Endothelial cell of umbilical vein (primary cell): ENCODE measurements around the gene ADGRG7. TPM values are rescaled to one million over a fixed set of nuclear protein-coding genes. Genes with fewer than 3 reads are reported as not detected.
A peak's percentile ranks its signal among the peaks of the same experiment; 100 is the strongest.

ENCODE experiments used
- BruUV-seq: library from RNA; stranded (reverse); fragments of 400-500 nt; replicated peaks from 2 replicates; lab custom pipeline; 2021; lab: Mats Ljungman, UMichigan
- CTCF ChIA-PET: fragments of 300-600, 350-600 bp; sonication (Branson Sonifier 250); formaldehyde crosslinking; loops from one replicate; lab custom pipeline; 2021; ENCODE audit warnings: antibody characterized with exemption, inconsistent platforms; lab: Charles Lee
- POLR2A ChIA-PET: fragments of 300-600, 350-600 bp; sonication (Branson Sonifier 250); formaldehyde crosslinking; loops from one replicate; lab custom pipeline; 2021; ENCODE audit warnings: antibody characterized with exemption, inconsistent platforms; lab: Charles Lee
- DNase-seq: peaks from one replicate; pipeline ENCODE4 v3.0.0-alpha.2; 2011; ENCODE audit warnings: low read depth, low spot score
- FAIRE-seq: peaks from 2 replicates; lab custom pipeline; 2011; peaks lifted over from hg19 to GRCh38; lab: Jason Lieb, UNC
- H2AFZ ChIP-seq: 2 replicates; pipeline ENCODE4 v1.6.0; 2012; ENCODE audit warnings: low read depth, low read length, control low read depth, inconsistent platforms
- H3K27ac ChIP-seq: 2 replicates; pipeline ENCODE4 v1.5.1; 2011; ENCODE audit warnings: low read depth, mild to moderate bottlenecking, control low read depth, low read length, moderate library complexity; ENCODE audit not compliant: insufficient read depth
- H3K27me3 ChIP-seq, 2 experiments: 2 replicates each; pipeline versions ENCODE4 v1.6.0 to v1.6.1; 2011; ENCODE audit warnings: low read length in 2 of 2, mixed read lengths in 1 of 2; ENCODE audit not compliant: control insufficient read depth in 2 of 2, insufficient read depth in 2 of 2
- H3K36me3 ChIP-seq, 2 experiments: 2 replicates in 1 of 2; 3 replicates in 1 of 2; pipeline ENCODE4 v1.5.1; 2011; ENCODE audit warnings: low read length in 2 of 2, mild to moderate bottlenecking in 1 of 2, moderate library complexity in 1 of 2; ENCODE audit not compliant: control insufficient read depth in 2 of 2, insufficient read depth in 2 of 2; ENCODE audit errors: extremely low read depth in 1 of 2
- H3K4me1 ChIP-seq: 3 replicates; pipeline ENCODE4 v1.5.1; 2011; ENCODE audit warnings: mild to moderate bottlenecking, low read length; ENCODE audit not compliant: control insufficient read depth, insufficient read depth; ENCODE audit errors: extremely low read depth
- H3K4me2 ChIP-seq: 2 replicates; pipeline ENCODE4 v1.6.1; 2011; ENCODE audit warnings: low read length, control low read depth, mixed read lengths; ENCODE audit not compliant: insufficient read depth
- H3K4me3 ChIP-seq, 3 experiments: fragments of 200-600 bp in 1 of 3; sonication (generic), shearing (Covaris generic) in 1 of 3; replicated peaks in 1 of 3; 2 replicates each; pipeline ENCODE4 v1.5.1; 2011 to 2016; ENCODE audit warnings: control low read depth in 3 of 3, low read length in 3 of 3, mild to moderate bottlenecking in 2 of 3, inconsistent platforms in 1 of 3, low read depth in 1 of 3, moderate library complexity in 1 of 3; ENCODE audit not compliant: insufficient read depth in 1 of 3
- H3K79me2 ChIP-seq: 2 replicates; pipeline ENCODE4 v1.6.0; 2012; ENCODE audit warnings: low read length, inconsistent platforms; ENCODE audit not compliant: control insufficient read depth, insufficient read depth
- H3K9ac ChIP-seq: replicated peaks from 2 replicates; pipeline ENCODE3; 2011; ENCODE audit warnings: low read length, control low read depth; ENCODE audit not compliant: insufficient read depth; ENCODE audit errors: extremely low read depth
- H3K9me1 ChIP-seq: replicated peaks from 3 replicates; pipeline ENCODE4 v1.6.0; 2011; ENCODE audit warnings: mild to moderate bottlenecking, low read length; ENCODE audit not compliant: control insufficient read depth, insufficient read depth; ENCODE audit errors: extremely low read depth
- H3K9me3 ChIP-seq: replicated peaks from 2 replicates; pipeline ENCODE4 v1.5.1; 2012; ENCODE audit warnings: low read length, inconsistent platforms; ENCODE audit not compliant: control insufficient read depth, insufficient read depth
- H4K20me1 ChIP-seq: replicated peaks from 2 replicates; pipeline ENCODE3; 2011; ENCODE audit warnings: mild to moderate bottlenecking, low read length; ENCODE audit not compliant: control insufficient read depth, insufficient read depth; ENCODE audit errors: extremely low read depth
- EZH2 ChIP-seq: IDR thresholded peaks from 2 replicates; pipeline ENCODE4 v1.6.1; 2012; ENCODE audit warnings: borderline replicate concordance, low read depth, mild to moderate bottlenecking, moderate library complexity, low read length, inconsistent platforms; ENCODE audit not compliant: severe bottlenecking
- FOS ChIP-seq: IDR thresholded peaks from 2 replicates; pipeline ENCODE4 v1.6.1; 2011; ENCODE audit warnings: mild to moderate bottlenecking, low read length, moderate library complexity, borderline replicate concordance; ENCODE audit not compliant: insufficient read depth
- GATA2 ChIP-seq: IDR thresholded peaks from 2 replicates; pipeline ENCODE4 v1.7.0; 2011; ENCODE audit warnings: low read depth, mild to moderate bottlenecking, moderate library complexity, mixed read lengths, low read length; ENCODE audit not compliant: insufficient read length, insufficient read depth
- JUN ChIP-seq: IDR thresholded peaks from 2 replicates; pipeline ENCODE4 v1.6.1; 2011; ENCODE audit warnings: borderline replicate concordance, low read depth; ENCODE audit not compliant: insufficient read length, insufficient read depth
- MAX ChIP-seq: IDR thresholded peaks from 2 replicates; pipeline ENCODE4 v1.6.1; 2011; ENCODE audit not compliant: insufficient read depth, insufficient read length
- MYC ChIP-seq: IDR thresholded peaks from one replicate; pipeline ENCODE4 v1.6.1; 2011; ENCODE audit warnings: mild to moderate bottlenecking, low read depth, low read length
- POLR2A ChIP-seq: IDR thresholded peaks from 2 replicates; pipeline ENCODE4 v1.6.1; 2012; ENCODE audit warnings: low read depth, mild to moderate bottlenecking, control low read depth, low read length
- POLR2AphosphoS5 ChIP-seq: IDR thresholded peaks from 2 replicates; pipeline ENCODE4 v1.6.1; 2012; ENCODE audit warnings: low read depth, mild to moderate bottlenecking, control low read depth, low read length, moderate library complexity; ENCODE audit not compliant: insufficient read depth
- dilution Hi-C: fragments of 300-500 bp; cut with MboI; formaldehyde crosslinking; loops from one replicate; pipeline ENCODE4 v1.15.0; 2019; ENCODE audit warnings: low sequenced_read_pairs; ENCODE audit not compliant: extremely low pct_ligation_motif_present
- intact Hi-C: fragments of 100-400 bp; cut with micrococcal nuclease; formaldehyde crosslinking; loops from one replicate; pipeline ENCODE4 v1.10.0; 2022
- polyA plus RNA-seq, 4 experiments: library from polyadenylated mRNA; depleted of rRNA in 3 of 4; stranded (reverse) in 3 of 4; unstranded in 1 of 4; fragments of >200 nt; gene quantifications; 2 replicates each; pipeline versions ENCODE4 v1.2.1 to v1.2.3, GENCODE V29; 2011 to 2012; ENCODE audit warnings: missing spikeins in 1 of 4
- total RNA-seq: library from RNA; stranded (reverse); gene quantifications from 2 replicates; pipeline ENCODE4 v1.2.3, GENCODE V29; 2021
- TF ChIP-seq, protein P1 (sequence below), 2 donors: IDR thresholded peaks; 1 replicate in 1 of 2; 2 replicates in 1 of 2; pipeline ENCODE4 v1.5.1; 2011; ENCODE audit warnings: low read length in 2 of 2, mild to moderate bottlenecking in 2 of 2, moderate library complexity in 2 of 2, control low read depth in 1 of 2, inconsistent platforms in 1 of 2, low read depth in 1 of 2; ENCODE audit not compliant: insufficient read depth in 1 of 2; ENCODE audit errors: extremely low read depth in 1 of 2

ADGRG7 gene
- total and polyA plus RNA-seq, 2 donors (not counting 3 experiments of a cell fraction or from before 2014, with no cell fraction given), result not detected

DNA sequence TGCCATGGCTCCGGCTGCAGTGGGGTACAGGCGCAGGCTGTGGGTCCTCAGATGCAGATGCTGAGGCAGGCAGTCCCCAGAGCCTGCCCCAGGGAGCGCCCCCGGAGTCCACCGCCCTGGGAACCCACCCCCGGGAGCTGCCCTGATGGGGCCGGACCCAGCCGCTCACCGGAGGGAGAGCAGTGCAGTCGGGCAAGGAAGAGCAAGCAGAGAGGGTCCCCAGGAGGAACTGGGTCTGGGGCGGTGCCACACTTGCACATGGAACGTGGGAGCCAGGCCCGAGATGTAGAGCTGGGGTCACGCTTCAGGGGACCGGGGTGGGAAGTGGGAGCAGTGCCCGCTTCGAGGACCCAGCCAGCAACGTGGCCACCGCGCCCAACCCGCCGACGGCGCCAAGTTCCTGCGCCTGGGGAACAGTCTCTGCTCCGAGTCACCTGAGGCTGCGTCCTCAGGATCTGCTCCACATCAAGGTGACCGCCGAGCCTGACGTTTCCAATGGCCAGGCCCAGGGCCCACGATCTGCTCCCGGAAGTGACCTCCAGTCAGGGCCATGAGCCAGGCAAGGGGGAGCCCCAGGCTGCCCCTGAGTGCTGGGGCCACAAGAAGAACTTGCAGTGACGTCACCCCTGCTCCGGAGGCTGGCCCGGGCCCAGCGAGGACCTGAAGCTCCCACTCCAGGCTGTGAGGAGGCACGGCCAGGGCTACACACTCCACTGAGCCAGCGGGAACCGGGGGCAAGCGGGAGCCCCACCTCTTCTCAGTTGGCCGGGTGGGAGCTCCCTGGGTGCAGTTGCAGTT, 72.9 kb downstream of the ADGRG7 start:
- dilution Hi-C loops (no loop called here), intact Hi-C loops (no loop called here)

More for the DNA sequence above, 72.9 kb downstream of the ADGRG7 start:
- TF ChIP-seq POLR2AphosphoS5 (no peak), POLR2A (no peak), EZH2 (no peak), MAX (no peak), FOS (no peak), JUN (no peak), GATA2 (no peak), MYC (no peak)
- TF ChIP-seq, protein P1, sequence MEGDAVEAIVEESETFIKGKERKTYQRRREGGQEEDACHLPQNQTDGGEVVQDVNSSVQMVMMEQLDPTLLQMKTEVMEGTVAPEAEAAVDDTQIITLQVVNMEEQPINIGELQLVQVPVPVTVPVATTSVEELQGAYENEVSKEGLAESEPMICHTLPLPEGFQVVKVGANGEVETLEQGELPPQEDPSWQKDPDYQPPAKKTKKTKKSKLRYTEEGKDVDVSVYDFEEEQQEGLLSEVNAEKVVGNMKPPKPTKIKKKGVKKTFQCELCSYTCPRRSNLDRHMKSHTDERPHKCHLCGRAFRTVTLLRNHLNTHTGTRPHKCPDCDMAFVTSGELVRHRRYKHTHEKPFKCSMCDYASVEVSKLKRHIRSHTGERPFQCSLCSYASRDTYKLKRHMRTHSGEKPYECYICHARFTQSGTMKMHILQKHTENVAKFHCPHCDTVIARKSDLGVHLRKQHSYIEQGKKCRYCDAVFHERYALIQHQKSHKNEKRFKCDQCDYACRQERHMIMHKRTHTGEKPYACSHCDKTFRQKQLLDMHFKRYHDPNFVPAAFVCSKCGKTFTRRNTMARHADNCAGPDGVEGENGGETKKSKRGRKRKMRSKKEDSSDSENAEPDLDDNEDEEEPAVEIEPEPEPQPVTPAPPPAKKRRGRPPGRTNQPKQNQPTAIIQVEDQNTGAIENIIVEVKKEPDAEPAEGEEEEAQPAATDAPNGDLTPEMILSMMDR (IDR thresholded peaks at IDR 0.05; ENCODE audit: extremely low read depth in 1 of 2, insufficient read depth in 1 of 2, low read depth in 1 of 2, low read length in 2 of 2), result no peak
- H3K36me3 ChIP-seq, result no peaks in the 10 kb centered on the region
- BruUV-seq, result no TSS peak
- H3K9ac ChIP-seq, result no peak overlapping the region
- H3K9me1 ChIP-seq, result no peaks in the 10 kb centered on the region
- H3K9me3 ChIP-seq, result no peaks in the 10 kb centered on the region
- H4K20me1 ChIP-seq, result no peaks in the 10 kb centered on the region
- H3K27me3 ChIP-seq, result peaks cover 0 to 5% of the 10 kb centered on the region in 2 experiments
- FAIRE-seq, result no peak
- H3K4me1 ChIP-seq, result no peaks in the 10 kb centered on the region
- H3K4me2 ChIP-seq, result no peak overlapping the region
- H3K4me3 ChIP-seq, result no peak overlapping the region
- CTCF ChIA-PET, result interaction anchor here (1.0 kb wide), 1 partner anchor 21 kb away, joined by 3 read pairs; no protein-coding TSS in a partner anchor
- peak; percentile 9 for DNase-seq
- H3K27ac ChIP-seq, result no peak overlapping the region
- no peaks in the 10 kb centered on the region for H3K79me2 ChIP-seq
- H2AFZ ChIP-seq, result peak overlapping the region; percentile 54
- POLR2A ChIA-PET, result no interaction called here
